SK-MEL-5 (cell line): ENCODE results near the gene SENP2. TPM values are rescaled to one million over a fixed set of nuclear protein-coding genes. Genes with fewer than 3 reads are reported as not detected.
"Not testable (repeated sequence)": the region's sequence is repeated elsewhere in the genome, so short reads cannot be mapped to it uniquely, and the experiment has no call there.

Experiments used
- DNase-seq: peaks from one replicate; pipeline ENCODE4 v3.0.0-alpha.2; 2016; ENCODE audit warnings: low read depth, low spot score
- in situ Hi-C: cut with HindIII; loops from 2 replicates; pipeline ENCODE4 v1.10.0; 2016; ENCODE audit warnings: low sequenced_read_pairs, high pct_unique_total_duplicates, low pct_unique_long_range_greater_than_20kb
- small RNA-seq, 2 experiments: library from RNA; depleted of rRNA; stranded (forward); fragments of <200 nt; gene quantifications; one replicate each; pipeline ENCODE3, GENCODE V24; 2014
- total RNA-seq: library from RNA; depleted of rRNA; stranded (reverse); fragments of >200 nt; shearing (Covaris generic); gene quantifications from 2 replicates; pipeline ENCODE4 v1.2.3, GENCODE V29; 2014; rRNA removed

Gene SENP2
- total RNA-seq, 1 experiment from 2014 or later, result 36.2 TPM

GRCh38 chr3:185657691-185658503 lies 71.8 kb downstream of the SENP2 start:
- in situ Hi-C loops, result no loop called here
- no peak for DNase-seq

GRCh38 chr3:185658504-185658912 lies 72.4 kb downstream of the SENP2 start:
- in situ Hi-C loops, result no loop called here
- DNase-seq, result no peak

GRCh38 chr3:185658943-185659342 lies 72.8 kb downstream of the SENP2 start:
- in situ Hi-C loops, result no loop called here
- DNase-seq, result no peak

- peak; percentile 93 for DNase-seq
- in situ Hi-C loops, result no loop called here
These were observed 74.1 kb downstream of the SENP2 start for GRCh38 chr3:185659942-185660921.

GRCh38 chr3:185661296-185661695 lies 75.2 kb downstream of the SENP2 start:
- in situ Hi-C loops, DNase-seq: not testable (repeated sequence)

- DNase-seq, result no peak
- in situ Hi-C loops, result no loop called here
These were observed 75.7 kb downstream of the SENP2 start for GRCh38 chr3:185661772-185662171.

GRCh38 chr3:185663929-185664328 lies 77.8 kb downstream of the SENP2 start:
- DNase-seq, result no peak
- in situ Hi-C loops, result no loop called here

- DNase-seq, result no peak
- in situ Hi-C loops, result no loop called here
These were observed 81.5 kb downstream of the SENP2 start for GRCh38 chr3:185667574-185667973.

- in situ Hi-C loops, result no loop called here
- DNase-seq, result peak; percentile 92
These were observed 91.2 kb downstream of the SENP2 start for GRCh38 chr3:185677146-185677829.

GRCh38 chr3:185678027-185678426 lies 91.9 kb downstream of the SENP2 start:
- DNase-seq, result no peak
- in situ Hi-C loops, result no loop called here

GRCh38 chr3:185680231-185680630 lies 94.1 kb downstream of the SENP2 start:
- in situ Hi-C loops, result no loop called here
- DNase-seq, result no peak

Small RNAs within 50 kb of the gene (small RNA-seq; reads per million reads assigned to genes)
- 0 reads per million in 2 experiments for gene AC133473.1

Other genes starting within 250 kb of the SENP2 start
- 26.2 and 33.7 TPM in 2 replicates for gene MAP3K13, start 223.2 kb upstream of the SENP2 start, total RNA-seq
- gene TMEM41A, start 87.3 kb upstream of the SENP2 start, total RNA-seq, result 9.2 and 10.8 TPM in 2 replicates
- not detected in 2 replicates for gene LIPH, start 33.7 kb upstream of the SENP2 start, total RNA-seq
- 59.5 and 65.1 TPM in 2 replicates for gene IGF2BP2, start 238.7 kb downstream of the SENP2 start, total RNA-seq